A549 treated with RU486 at 1 μM for 4 hours (cell line): ENCODE results near the gene RPLP2. TPM values are rescaled to one million over a fixed set of nuclear protein-coding genes. Genes with fewer than 3 reads are reported as not detected.

Experiments
- total RNA-seq: library from RNA; stranded (reverse); fragments of 200-300 nt; extraction: Qiagen RNA extraction; gene quantifications from 5 replicates; pipeline ENCODE4 v1.2.3, GENCODE V29; 2022; ENCODE audit warnings: low read depth

Gene RPLP2
- total RNA-seq, result 1,693 to 2,940 TPM (median 2,495 TPM) in 5 replicates

DNA sequence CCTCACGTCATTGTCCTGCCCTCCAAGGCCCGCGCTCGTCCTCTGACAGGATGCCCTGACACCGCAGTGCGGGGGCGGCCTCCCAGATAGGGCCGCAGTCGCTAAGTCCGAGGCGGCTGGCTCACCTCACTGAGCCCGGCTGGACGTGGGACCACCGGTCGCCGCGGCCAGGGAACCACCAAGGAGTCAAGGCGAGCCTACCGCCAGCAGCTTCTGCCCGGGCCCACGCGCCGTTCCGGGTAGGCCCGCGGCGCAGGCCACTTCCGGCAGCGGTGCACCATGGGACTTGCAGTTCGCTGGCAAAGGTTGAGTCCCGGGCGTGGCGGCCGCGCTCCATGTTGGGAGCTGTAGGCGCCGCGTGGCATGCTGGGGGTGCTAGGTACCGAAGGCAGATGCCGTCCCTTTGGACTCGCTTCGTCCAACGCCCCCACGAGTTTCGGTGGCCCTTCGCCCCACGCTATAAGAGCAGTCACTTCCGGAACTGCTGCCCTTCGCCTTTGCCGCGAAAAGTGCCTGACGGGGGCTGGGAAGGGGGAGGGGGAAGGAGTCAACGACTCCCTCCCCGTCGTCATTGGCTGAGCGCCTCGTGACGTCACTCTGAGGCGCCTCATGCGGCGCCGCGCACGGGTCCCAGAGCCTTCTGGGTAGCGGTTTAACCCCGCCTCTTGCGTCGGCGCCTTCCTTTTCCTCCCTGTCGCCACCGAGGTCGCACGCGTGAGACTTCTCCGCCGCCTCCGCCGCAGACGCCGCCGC lies at the start of gene RPLP2:
Gene RPLP2 (plus strand): TSS at position 681 of the 753 bp plus-strand sequence. CDS start 268 bp downstream, outside the sequence.

GRCh38 chr11:777288-778255 lies 32.2 kb upstream of the RPLP2 start, which contains the start of gene GATD1:
GATD1 (minus strand) TSS chr11:777487; CDS start chr11:777462, 25 bp downstream.

DNA sequence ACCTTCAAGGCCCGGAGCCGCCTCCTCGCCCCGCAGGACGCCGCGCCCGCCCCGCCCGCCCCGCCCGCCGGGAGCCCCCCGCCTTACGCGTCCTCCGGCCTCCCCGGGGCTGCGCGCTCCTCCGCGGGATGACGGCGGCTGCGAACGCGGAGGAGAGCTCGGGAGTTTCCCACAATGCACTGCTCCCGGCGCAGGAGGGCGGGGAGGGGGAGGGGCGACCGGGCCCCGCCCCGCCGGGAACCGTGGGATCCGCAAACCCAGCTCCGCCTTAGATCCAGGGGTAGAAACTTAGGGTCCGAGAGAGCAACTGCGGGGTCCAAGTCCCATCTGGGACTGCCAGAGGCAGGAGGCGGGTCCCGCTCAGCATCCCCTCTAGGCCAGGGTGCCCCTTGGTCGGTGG lies 19.8 kb upstream of the RPLP2 start, which contains the start of gene CEND1:
Gene CEND1 (minus strand): TSS at position 148 of the 400 bp plus-strand sequence. CDS start 1,514 bp downstream, outside the sequence.

GRCh38 chr11:798093-798713 lies 11.6 kb upstream of the RPLP2 start, which contains the start of gene SLC25A22:
SLC25A22 (minus strand) TSS chr11:798281; CDS start chr11:795006, 3,275 bp downstream.

GRCh38 chr11:818396-819128 lies 8.8 kb downstream of the RPLP2 start, which contains the start of gene PNPLA2:
PNPLA2 (plus strand) TSS chr11:818914; CDS start chr11:819719, 805 bp downstream.

GRCh38 chr11:827897-828192 lies 18.1 kb downstream of the RPLP2 start, which contains the start of gene CRACR2B:
CRACR2B (plus strand) TSS chr11:827919; CDS start chr11:828608, 689 bp downstream.

DNA sequence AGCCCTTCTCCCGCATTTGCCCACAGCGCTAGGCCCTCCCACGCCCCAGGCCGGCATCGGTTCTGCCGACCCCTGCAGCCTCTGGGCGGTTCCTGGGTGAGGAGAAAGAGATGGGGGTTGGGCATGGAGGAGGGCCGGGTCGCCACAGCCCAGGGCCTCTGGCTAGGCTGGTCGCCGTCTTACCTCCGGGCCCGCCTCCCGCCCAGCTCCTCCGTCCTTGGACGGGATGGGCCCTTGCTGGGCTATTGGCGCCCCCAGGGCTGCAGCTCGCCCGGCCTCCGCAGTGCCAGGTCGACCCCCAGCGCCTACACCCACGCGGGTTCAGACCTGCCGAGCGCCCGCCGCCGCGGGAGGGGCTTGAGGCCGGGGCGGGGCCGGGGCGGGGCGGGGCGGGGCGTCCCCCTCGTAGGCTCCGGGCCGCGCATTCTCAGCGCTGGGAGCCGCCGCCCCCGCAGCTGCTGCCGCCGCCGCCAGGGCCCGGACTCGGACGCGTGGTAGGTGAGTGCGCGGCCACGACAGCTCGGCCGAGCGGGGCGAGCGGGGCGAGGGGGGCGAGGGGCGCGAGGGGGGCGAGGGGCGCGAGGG lies 22.9 kb downstream of the RPLP2 start, which contains the start of gene CD151:
Gene CD151 (plus strand): TSS at position 424 of the 585 bp plus-strand sequence. CDS start 3,118 bp downstream, outside the sequence.

DNA sequence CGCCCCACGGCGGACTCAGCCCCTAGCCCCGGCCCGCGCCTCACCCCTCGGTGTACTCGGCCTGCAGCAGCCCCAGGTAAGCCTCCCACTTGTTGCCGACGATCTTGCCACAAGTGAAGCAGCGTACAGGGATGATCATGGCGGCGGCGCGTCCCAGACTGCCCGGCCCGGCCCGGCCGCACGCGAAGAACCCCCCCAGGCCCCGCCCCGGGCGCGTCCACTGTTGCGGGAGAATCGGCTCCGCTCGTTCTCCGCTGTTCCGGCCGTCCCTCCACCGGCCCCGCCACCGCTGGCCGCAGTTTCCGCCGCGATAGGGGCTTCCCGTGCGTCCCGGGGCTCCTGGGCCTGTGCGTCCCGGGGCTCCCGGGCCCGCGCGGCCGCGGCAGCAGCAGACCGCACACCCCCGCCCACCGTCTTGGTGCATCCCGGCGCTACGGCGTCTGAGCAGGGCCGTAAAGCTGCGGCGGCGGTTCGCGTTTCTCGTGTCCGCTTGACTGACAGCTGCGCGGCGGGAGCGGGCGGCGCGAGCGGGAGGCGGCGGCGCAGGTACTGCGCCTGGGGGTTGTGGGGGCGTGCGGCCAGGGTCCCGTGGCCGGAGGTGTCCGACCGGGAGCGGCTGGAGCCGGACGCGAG lies 32.7 kb downstream of the RPLP2 start, which contains the start of the genes POLR2L and TSPAN4:
Gene POLR2L (minus strand): TSS at position 160 of the 633 bp plus-strand sequence. CDS start 21 bp downstream, at position 139.
Gene TSPAN4 (plus strand): TSS at position 483 of the 633 bp plus-strand sequence. CDS start 7,453 bp downstream, outside the sequence.

Other genes with a start within 250 kb of the RPLP2 start
- gene LMNTD2, start 249.2 kb upstream of the RPLP2 start, total RNA-seq, result 1.5 to 2.9 TPM (median 2.8 TPM) in 5 replicates
- 28.9 to 39.7 TPM (median 35.6 TPM) in 5 replicates for gene RASSF7, start 249.0 kb upstream of the RPLP2 start, total RNA-seq
- gene PHRF1, start 233.5 kb upstream of the RPLP2 start, total RNA-seq, result 25.5 to 37.0 TPM (median 33.9 TPM) in 5 replicates
- gene IRF7, start 194.0 kb upstream of the RPLP2 start, total RNA-seq, result 4.0 to 8.0 TPM (median 6.0 TPM) in 5 replicates
- gene CDHR5, start 185.0 kb upstream of the RPLP2 start, total RNA-seq, result 0.05 to 0.14 TPM in 2 of 5 replicates, not detected in the others
- not detected in 5 replicates for gene SCT, start 182.8 kb upstream of the RPLP2 start, total RNA-seq
- 0.10 to 0.45 TPM (median 0.22 TPM) in 5 replicates for gene DRD4, start 172.7 kb upstream of the RPLP2 start, total RNA-seq
- 26.8 to 38.2 TPM (median 36.6 TPM) in 5 replicates for gene DEAF1, start 114.7 kb upstream of the RPLP2 start, total RNA-seq
- 9.1 to 10.8 TPM (median 10.0 TPM) in 5 replicates for gene TMEM80, start 114.2 kb upstream of the RPLP2 start, total RNA-seq
- 72.5 to 125 TPM (median 110 TPM) in 5 replicates for gene EPS8L2, start 103.7 kb upstream of the RPLP2 start, total RNA-seq
- gene TALDO1, start 62.5 kb upstream of the RPLP2 start, total RNA-seq, result 399 to 462 TPM (median 422 TPM) in 5 replicates
- 33.0 to 49.6 TPM (median 38.2 TPM) in 5 replicates for gene GATD1, start 32.5 kb upstream of the RPLP2 start, total RNA-seq
- gene CEND1, start 19.9 kb upstream of the RPLP2 start, total RNA-seq, result 1.4 to 2.0 TPM (median 1.6 TPM) in 5 replicates
- gene SLC25A22, start 11.7 kb upstream of the RPLP2 start, total RNA-seq, result 21.4 to 38.1 TPM (median 34.1 TPM) in 5 replicates
- 8.1 to 16.3 TPM (median 13.1 TPM) in 5 replicates for gene PIDD1, start 4.7 kb upstream of the RPLP2 start, total RNA-seq
- 35.3 to 59.0 TPM (median 53.7 TPM) in 5 replicates for gene PNPLA2, start 8.9 kb downstream of the RPLP2 start, total RNA-seq
- gene CRACR2B, start 18.0 kb downstream of the RPLP2 start, total RNA-seq, result 3.0 to 6.5 TPM (median 4.8 TPM) in 5 replicates
- 723 to 833 TPM (median 723 TPM) in 5 replicates for gene CD151, start 23.0 kb downstream of the RPLP2 start, total RNA-seq
- gene POLR2L, start 32.6 kb downstream of the RPLP2 start, total RNA-seq, result 556 to 746 TPM (median 619 TPM) in 5 replicates
- gene TSPAN4, start 32.9 kb downstream of the RPLP2 start, total RNA-seq, result 107 to 186 TPM (median 164 TPM) in 5 replicates
- gene CHID1, start 100.8 kb downstream of the RPLP2 start, total RNA-seq, result 71.3 to 80.2 TPM (median 74.5 TPM) in 5 replicates
- gene AP2A2, start 115.9 kb downstream of the RPLP2 start, total RNA-seq, result 27.8 to 37.0 TPM (median 35.6 TPM) in 5 replicates
- gene MUC6, start 226.8 kb downstream of the RPLP2 start, total RNA-seq, result 0.01 TPM in 2 of 5 replicates, not detected in the others